OCI-LY1 (cell line): ENCODE measurements around the gene IL20RB.

ENCODE experiments used
- EZH2 ChIP-seq: fragments of 200-600 bp; sonication (generic), shearing (Covaris generic); IDR thresholded peaks from 2 replicates; pipeline ENCODE4 v1.8.0; 2017; ENCODE audit warnings: borderline replicate concordance, mixed run types, mild to moderate bottlenecking, antibody characterized with exemption, low read length, moderate library complexity, mixed read lengths
- TF ChIP-seq, protein P1 (sequence below): fragments of 200-600 bp; sonication (generic), shearing (Covaris generic); IDR thresholded peaks from 2 replicates; pipeline ENCODE4 v1.5.1; 2017; ENCODE audit warnings: mild to moderate bottlenecking, antibody characterized with exemption, low read length, moderate library complexity, mixed read lengths

GRCh38 chr3:136956971-136957370 lies 812 bp upstream of the IL20RB start:
- TF ChIP-seq, protein P1, sequence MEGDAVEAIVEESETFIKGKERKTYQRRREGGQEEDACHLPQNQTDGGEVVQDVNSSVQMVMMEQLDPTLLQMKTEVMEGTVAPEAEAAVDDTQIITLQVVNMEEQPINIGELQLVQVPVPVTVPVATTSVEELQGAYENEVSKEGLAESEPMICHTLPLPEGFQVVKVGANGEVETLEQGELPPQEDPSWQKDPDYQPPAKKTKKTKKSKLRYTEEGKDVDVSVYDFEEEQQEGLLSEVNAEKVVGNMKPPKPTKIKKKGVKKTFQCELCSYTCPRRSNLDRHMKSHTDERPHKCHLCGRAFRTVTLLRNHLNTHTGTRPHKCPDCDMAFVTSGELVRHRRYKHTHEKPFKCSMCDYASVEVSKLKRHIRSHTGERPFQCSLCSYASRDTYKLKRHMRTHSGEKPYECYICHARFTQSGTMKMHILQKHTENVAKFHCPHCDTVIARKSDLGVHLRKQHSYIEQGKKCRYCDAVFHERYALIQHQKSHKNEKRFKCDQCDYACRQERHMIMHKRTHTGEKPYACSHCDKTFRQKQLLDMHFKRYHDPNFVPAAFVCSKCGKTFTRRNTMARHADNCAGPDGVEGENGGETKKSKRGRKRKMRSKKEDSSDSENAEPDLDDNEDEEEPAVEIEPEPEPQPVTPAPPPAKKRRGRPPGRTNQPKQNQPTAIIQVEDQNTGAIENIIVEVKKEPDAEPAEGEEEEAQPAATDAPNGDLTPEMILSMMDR: no peak
- no peak for TF ChIP-seq EZH2
